Large intestine (tissue), 3 donors: ENCODE results near the gene GJB6. TPM values are rescaled to one million over a fixed set of nuclear protein-coding genes. Genes with fewer than 3 reads are reported as not detected.
A peak's percentile ranks its signal among the peaks of the same experiment; 100 is the strongest.

Source experiments
- DNase-seq, 2 donors: peaks; one replicate each; pipeline versions ENCODE4 v3.0.0 to v3.0.0-alpha.2; 2013
- H3K27ac ChIP-seq: one replicate; pipeline ENCODE4 v1.5.1; 2013; ENCODE audit warnings: low read length
- H3K27me3 ChIP-seq: 2 replicates; pipeline ENCODE4 v1.6.1; 2013; ENCODE audit warnings: low read length; ENCODE audit not compliant: control insufficient read depth, insufficient read depth
- H3K36me3 ChIP-seq: 2 replicates; pipeline ENCODE4 v1.6.1; 2013; ENCODE audit warnings: low read length; ENCODE audit not compliant: control insufficient read depth, insufficient read depth
- H3K4me1 ChIP-seq: one replicate; pipeline ENCODE4 v1.6.1; 2013; ENCODE audit warnings: low read length; ENCODE audit not compliant: control insufficient read depth, insufficient read depth
- H3K4me3 ChIP-seq: one replicate; pipeline ENCODE4 v1.5.1; 2013; ENCODE audit warnings: low read length
- H3K9me3 ChIP-seq: one replicate; pipeline ENCODE4 v1.6.1; 2013; ENCODE audit warnings: mild to moderate bottlenecking, low read depth, low read length, moderate library complexity; ENCODE audit not compliant: control insufficient read depth
- WGBS: methylation state at CpG from one replicate; pipeline ENCODE4 v1.1.5; 2013; ENCODE audit warnings: low lambda C conversion rate; ENCODE audit not compliant: insufficient coverage; 5-methylcytosine and 5-hydroxymethylcytosine counted together
- polyA plus RNA-seq: library from polyadenylated mRNA; unstranded; fragments of 120-200 nt; gene quantifications from one replicate; pipeline ENCODE4 v1.2.1, GENCODE V29; 2013

Gene GJB6
- polyA plus RNA-seq, 1 donor, result 0.25 TPM

DNA sequence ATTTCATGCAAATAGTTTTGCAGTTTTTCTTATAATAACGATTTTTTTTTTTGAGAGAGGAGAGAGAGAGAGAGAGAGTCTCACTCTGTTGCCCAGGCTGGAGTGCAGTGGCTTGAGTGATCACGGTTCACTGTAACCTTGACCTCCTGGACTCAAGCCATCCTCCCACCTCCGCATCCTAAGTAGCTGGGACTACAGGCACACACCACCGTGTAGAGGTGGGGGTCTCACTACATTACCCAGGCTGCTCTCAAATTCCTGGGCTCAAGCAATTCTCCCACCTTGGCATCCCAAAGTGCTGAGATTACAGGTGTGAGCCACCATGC lies 26.8 kb upstream of the GJB6 start:
- Histone ChIP-seq H3K9me3 (no peaks in the 10 kb centered on the region), H3K27me3 (peaks cover 5% of the 10 kb centered on the region), H3K27ac (no peak overlapping the region), H3K4me3 (no peak overlapping the region), H3K36me3 (no peaks in the 10 kb centered on the region), H3K4me1 (peaks cover 5% of the 10 kb centered on the region)
- no peak for DNase-seq
- WGBS, result no CpG with 5 or more reads among the region's 4 CpGs

DNA sequence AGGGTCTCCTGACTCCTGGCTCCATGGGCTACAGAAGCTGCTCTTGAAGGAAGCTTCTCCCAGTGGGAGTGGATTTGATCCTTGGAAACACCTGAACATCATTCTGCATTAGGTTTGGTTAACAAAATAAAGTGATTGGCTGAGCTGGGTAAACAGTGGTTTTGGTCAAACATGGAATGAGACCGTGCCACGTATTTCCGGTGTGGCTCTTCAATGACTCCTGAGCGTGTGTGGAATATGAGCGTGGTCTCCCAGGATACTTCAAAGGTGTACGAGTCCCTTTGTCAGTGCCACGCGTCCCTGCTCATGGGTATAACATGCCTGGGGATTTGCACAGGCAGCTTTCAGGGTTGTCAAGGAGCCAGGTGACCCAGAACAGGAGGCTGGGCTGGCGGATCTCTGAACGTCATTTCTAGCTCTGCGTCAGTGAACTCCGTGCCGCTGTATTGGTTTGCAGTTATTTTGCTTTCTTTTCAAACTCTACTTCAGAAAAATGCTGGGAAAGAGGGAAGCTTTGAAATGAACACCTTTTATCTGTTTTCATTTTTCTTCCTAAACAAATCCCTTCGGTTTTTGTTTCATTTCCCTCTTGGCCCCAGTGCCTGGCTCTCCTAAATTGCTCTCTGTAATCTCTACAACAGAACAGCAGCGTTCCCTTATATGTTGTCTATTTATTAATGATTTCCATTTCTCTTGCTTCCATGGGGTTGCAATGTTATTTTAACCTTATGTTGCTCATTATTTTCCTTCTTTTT lies 26.3 kb upstream of the GJB6 start:
- Histone ChIP-seq H3K4me1 (no peaks in the 10 kb centered on the region), H3K27me3 (peaks cover 5% of the 10 kb centered on the region), H3K4me3 (no peak overlapping the region), H3K9me3 (no peaks in the 10 kb centered on the region), H3K36me3 (no peaks in the 10 kb centered on the region), H3K27ac (no peak overlapping the region)
- DNase-seq, result no peak
- WGBS, result 76% methylated on average over 3 of the region's 15 CpGs

DNA sequence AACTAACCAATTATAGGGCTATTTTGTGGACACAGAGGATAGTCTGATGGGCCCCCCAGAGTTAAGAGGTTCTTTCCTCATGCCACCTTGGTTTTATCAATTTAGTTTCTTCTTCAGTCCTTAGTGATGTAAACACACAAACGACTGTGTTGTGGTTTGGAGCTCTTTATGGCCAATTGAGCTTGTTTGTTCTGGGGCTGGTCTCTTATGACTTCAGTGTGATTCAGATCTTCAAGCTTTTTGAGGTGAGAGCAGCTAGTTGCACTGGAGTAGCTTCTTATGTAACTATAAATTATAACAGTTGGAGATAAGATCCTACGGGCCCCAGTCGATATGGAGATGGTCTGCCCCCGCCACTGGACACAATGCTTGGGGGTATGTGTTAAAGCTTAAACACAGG lies 22.0 kb upstream of the GJB6 start:
- no peaks in the 10 kb centered on the region for H3K9me3 ChIP-seq
- no peak for DNase-seq
- H3K4me3 ChIP-seq, result no peak overlapping the region
- 50% methylated on average over 2 of the region's 4 CpGs for WGBS
- no peak overlapping the region for H3K27ac ChIP-seq
- no peaks in the 10 kb centered on the region for H3K36me3 ChIP-seq
- no peaks in the 10 kb centered on the region for H3K4me1 ChIP-seq
- peaks cover 5% of the 10 kb centered on the region for H3K27me3 ChIP-seq

DNA sequence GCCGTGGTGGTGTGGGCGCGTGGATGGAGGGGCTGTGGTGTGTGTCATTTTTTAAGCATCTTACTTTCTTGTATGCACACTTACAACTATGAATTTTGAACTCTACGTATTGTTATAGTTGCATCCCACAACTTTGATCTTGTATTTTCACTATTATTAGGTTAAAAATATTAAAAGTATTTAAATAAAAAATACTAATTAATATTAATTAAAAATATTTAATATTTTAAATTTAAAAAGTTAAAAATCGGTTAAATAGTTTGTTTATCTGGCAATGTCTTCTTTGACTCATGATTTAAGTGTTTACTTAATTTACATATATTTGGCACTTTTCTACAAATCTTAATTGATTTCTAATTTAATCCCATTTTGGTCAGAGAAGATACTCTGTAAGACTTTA lies 17.8 kb upstream of the GJB6 start:
- WGBS, result 83% methylated on average over 2 of the region's 5 CpGs
- Histone ChIP-seq H3K4me1 (no peaks in the 10 kb centered on the region), H3K36me3 (no peaks in the 10 kb centered on the region), H3K9me3 (no peaks in the 10 kb centered on the region), H3K27me3 (peaks cover 2% of the 10 kb centered on the region), H3K27ac (no peak overlapping the region), H3K4me3 (no peak overlapping the region)
- no peak for DNase-seq

DNA sequence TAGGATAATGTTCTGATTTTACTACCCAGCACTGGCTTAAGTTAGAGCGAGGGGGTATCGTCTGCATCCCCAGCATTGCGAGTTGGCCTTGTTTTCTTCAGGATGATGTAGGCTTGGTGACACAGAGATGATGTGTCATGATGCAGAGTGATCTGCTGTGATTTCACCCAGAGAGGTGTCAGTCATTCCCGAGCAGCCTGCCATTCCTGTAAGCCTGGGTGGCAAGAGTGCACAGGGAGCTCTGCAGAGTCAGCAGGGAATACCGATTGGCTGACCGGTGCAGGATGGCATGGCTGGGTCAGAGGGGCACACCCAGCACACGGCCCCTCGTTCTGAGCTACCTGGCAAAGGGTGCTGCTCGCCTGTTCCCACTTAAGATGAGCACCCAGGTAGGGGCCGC lies 15.8 kb upstream of the GJB6 start:
- DNase-seq, result no peak
- no CpG with 5 or more reads among the region's 10 CpGs for WGBS
- H3K4me1 ChIP-seq, result no peaks in the 10 kb centered on the region
- H3K27me3 ChIP-seq, result no peaks in the 10 kb centered on the region
- no peaks in the 10 kb centered on the region for H3K36me3 ChIP-seq
- no peak overlapping the region for H3K4me3 ChIP-seq
- H3K27ac ChIP-seq, result no peak overlapping the region
- no peaks in the 10 kb centered on the region for H3K9me3 ChIP-seq

DNA sequence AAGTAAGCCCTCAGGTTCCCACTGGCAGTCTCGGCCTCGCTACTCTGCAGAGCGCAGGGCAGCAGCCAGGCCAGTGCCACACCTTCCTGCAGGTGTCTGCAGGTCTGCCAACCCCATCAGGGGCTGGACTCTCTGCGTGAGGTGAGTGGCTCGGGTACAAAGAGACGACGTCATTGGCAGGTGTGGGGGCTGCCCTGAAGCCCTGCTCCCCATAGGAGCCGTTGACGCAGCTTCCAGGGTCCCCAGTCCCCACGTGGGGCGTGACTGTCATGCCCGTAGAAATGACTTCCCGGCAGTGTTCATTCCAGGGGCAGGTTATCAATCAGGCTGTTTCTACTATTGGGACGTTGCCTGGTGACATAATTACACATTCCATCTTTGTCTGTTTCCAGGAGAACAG lies 15.3 kb upstream of the GJB6 start:
- H3K4me1 ChIP-seq, result no peaks in the 10 kb centered on the region
- H3K36me3 ChIP-seq, result no peaks in the 10 kb centered on the region
- no peak overlapping the region for H3K27ac ChIP-seq
- DNase-seq, result peak in 1 of 2 donors; percentile 64
- no peaks in the 10 kb centered on the region for H3K9me3 ChIP-seq
- no peak overlapping the region for H3K4me3 ChIP-seq
- peaks cover 1% of the 10 kb centered on the region for H3K27me3 ChIP-seq
- no CpG with 5 or more reads among the region's 14 CpGs for WGBS

DNA sequence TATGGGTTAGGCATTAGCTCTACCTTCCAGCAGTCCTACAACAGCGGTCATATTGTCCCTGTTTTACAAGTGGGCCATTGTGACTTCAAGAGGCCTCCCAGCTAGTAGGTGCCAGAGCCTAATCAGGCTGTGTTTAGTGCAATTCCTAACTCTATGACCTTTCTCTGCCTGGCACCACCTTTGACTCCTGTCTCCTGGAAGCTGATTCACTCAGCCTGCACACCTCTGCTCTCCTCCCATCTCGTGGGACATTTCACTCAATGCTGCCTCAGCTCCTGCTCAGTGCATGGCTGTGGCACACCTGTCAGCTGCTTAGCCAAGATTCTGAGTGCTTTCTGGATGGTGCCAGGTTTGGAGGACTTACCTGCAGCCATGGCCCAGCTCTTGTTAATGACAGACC lies 9.5 kb upstream of the GJB6 start:
- Histone ChIP-seq H3K4me3 (no peak overlapping the region), H3K4me1 (no peaks in the 10 kb centered on the region), H3K36me3 (no peaks in the 10 kb centered on the region), H3K9me3 (no peaks in the 10 kb centered on the region), H3K27me3 (peaks cover 9% of the 10 kb centered on the region), H3K27ac (no peak overlapping the region)
- no CpG with 5 or more reads among the region's 2 CpGs for WGBS
- DNase-seq, result no peak

DNA sequence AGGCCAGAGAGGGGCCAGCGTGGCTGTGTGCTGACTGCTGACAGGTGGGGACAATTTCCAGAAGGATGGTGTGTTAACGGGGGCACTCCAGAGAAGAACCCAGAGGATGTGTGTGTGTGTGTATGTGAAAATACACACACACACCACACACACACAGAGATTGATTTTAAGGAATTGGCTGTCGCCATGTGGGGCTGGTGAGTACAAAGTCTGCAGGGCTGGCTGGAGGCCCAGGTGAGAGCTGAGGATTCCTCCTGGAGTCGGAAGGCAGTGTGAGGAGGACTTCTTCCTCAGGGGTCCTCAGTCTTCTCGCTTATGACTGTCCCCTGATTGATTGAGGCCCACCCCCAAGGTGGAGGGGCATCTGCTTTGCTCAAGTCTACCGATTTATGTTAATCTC lies 7.6 kb upstream of the GJB6 start:
- Histone ChIP-seq H3K4me3 (no peak overlapping the region), H3K9me3 (no peaks in the 10 kb centered on the region), H3K36me3 (no peaks in the 10 kb centered on the region), H3K27me3 (peaks cover 13% of the 10 kb centered on the region), H3K4me1 (no peaks in the 10 kb centered on the region), H3K27ac (no peak overlapping the region)
- WGBS, result no CpG with 5 or more reads among the region's 6 CpGs
- peak in 1 of 2 donors; percentile 39 for DNase-seq

DNA sequence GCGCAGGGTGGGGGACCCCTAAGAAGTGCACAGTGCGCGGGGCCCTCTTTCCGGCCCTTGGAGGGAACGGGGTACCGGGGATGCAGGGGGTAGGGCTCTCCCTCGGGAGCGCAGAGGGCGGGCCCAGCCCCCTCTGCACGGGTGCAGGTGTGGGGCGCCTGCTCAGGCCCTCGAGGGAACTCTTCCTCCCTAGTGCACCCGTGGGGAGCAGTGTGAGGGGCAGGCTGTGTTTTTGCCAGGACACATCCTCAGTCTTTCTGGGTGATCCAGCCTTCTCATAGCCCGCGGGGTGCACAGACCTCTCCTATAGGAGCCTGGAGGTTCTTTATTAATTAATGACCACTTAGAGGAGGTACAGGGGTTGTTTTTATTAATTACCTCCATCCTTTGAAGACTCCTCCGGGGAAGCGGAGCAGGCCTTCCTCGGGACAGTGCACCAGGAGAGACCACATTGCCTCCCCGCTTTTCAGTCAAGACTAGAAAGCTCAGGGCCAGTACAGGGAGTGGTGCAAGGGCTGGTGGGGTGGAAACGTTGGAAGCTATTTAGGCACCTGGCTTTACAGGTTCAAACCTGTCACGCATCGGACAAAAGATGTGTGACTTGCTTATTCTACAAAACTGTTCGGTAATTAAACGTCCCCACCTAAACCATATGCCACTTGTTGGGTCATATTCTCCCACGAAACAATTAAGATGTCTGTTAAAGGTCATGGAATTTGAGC lies 598 bp upstream of the GJB6 start:
- peaks cover 5% of the 10 kb centered on the region for H3K4me1 ChIP-seq
- peaks cover 4% of the 10 kb centered on the region for H3K9me3 ChIP-seq
- H3K27ac ChIP-seq, result no peak overlapping the region
- H3K27me3 ChIP-seq, result peaks cover 55% of the 10 kb centered on the region
- WGBS, result no CpG with 5 or more reads among the region's 25 CpGs
- H3K36me3 ChIP-seq, result no peaks in the 10 kb centered on the region
- no peak for DNase-seq
- no peak overlapping the region for H3K4me3 ChIP-seq

DNA sequence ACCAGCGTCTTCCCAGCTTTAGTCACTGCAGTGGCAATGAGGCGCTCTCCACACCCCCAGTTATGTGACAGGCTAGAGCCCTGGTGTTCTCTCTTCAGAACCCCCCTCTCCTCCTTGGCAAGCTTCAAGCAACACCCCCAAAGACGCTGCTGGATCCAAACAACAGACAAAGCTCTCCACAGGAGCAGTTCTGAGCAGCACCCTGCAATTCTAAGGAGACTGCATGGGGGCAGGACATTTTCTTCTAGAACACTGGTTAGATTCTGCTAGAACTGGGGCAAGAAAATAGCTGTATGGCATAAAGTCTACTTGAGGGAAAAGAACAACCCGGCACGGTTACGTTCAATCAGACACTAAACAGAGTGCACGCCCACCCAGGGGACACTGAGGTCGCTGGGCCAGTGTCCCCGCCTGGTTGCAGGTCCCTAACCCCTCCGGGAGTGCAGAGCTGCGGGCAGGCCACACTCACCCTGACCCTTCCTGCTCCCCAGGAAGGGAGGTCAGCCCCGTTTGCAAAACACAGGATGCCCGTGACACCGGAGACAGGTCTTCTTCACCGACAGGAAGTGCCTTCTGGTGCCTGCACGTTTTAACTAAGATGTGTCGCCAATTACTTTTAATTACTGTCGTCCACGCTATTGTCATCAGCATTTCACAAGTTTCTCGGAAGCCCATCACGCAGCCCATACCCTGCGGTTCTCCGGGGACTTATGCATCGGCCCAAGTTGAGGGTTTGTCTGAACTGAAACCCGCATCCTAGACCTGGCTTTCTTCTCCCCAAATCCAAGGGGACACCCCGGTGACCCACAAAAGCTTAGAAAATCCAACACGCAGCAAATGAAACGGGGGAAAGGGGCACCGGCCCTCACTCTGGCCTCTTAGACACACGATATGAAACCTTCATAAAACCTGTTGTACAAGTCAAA lies 943 bp downstream of the GJB6 start:
- H3K36me3 ChIP-seq, result no peaks in the 10 kb centered on the region
- H3K9me3 ChIP-seq, result peaks cover 4% of the 10 kb centered on the region
- H3K4me1 ChIP-seq, result peaks cover 5% of the 10 kb centered on the region
- H3K4me3 ChIP-seq, result no peak overlapping the region
- H3K27ac ChIP-seq, result no peak overlapping the region
- WGBS, result no CpG with 5 or more reads among the region's 30 CpGs
- H3K27me3 ChIP-seq, result peaks cover 56% of the 10 kb centered on the region
- no peak for DNase-seq
